ENCODE data around the gene STX3. TPM values are rescaled to one million over a fixed set of nuclear protein-coding genes. Genes with fewer than 3 reads are reported as not detected.

Gene STX3
- total RNA-seq, 1 donor from 2014 or later, result 10.0 TPM

GRCh38 chr11:59755701-59756557, 753 bp downstream of the STX3 start:
- intact Hi-C loops (cut with DNase I), result loop anchor here (2.0 to 10.0 kb wide), 2 partner anchors 55 to 201 kb away; partner anchors contain the start of gene MRPL16
- peak; percentile 95 for DNase-seq (ENCODE audit: low spot score)

GRCh38 chr11:59756558-59756840, 1.3 kb downstream of the STX3 start:
- DNase-seq (ENCODE audit: low spot score), result no peak
- intact Hi-C loops (cut with DNase I), result loop anchor here (10.0 kb wide), 1 partner anchor 202 kb away; no protein-coding TSS in a partner anchor

GRCh38 chr11:59756845-59757244, 1.7 kb downstream of the STX3 start:
- intact Hi-C loops (cut with DNase I), result loop anchor here (10.0 kb wide), 1 partner anchor 202 kb away; no protein-coding TSS in a partner anchor

GRCh38 chr11:59758401-59759037, 3.3 kb downstream of the STX3 start:
- intact Hi-C loops (cut with DNase I), result loop anchor here (10.0 kb wide), 1 partner anchor 204 kb away; no protein-coding TSS in a partner anchor
- no peak for DNase-seq (ENCODE audit: low spot score)

More at GRCh38 chr11:59756845-59757244, 1.7 kb downstream of the STX3 start:
- peak; percentile 83 for DNase-seq (ENCODE audit: low spot score)

- DNase-seq (ENCODE audit: low spot score), result no peak
- intact Hi-C loops (cut with DNase I), result loop anchor here (10.0 kb wide), 1 partner anchor 205 kb away; no protein-coding TSS in a partner anchor
Observed at GRCh38 chr11:59759900-59760299, 4.7 kb downstream of the STX3 start.

GRCh38 chr11:59760771-59761170, 5.6 kb downstream of the STX3 start:
- intact Hi-C loops (cut with DNase I), result no loop called here
- DNase-seq (ENCODE audit: low spot score), result no peak

GRCh38 chr11:59761993-59762392, 6.8 kb downstream of the STX3 start:
- DNase-seq (ENCODE audit: low spot score), result no peak
- intact Hi-C loops (cut with DNase I), result no loop called here

GRCh38 chr11:59765068-59765735, 10.0 kb downstream of the STX3 start:
- intact Hi-C loops (cut with DNase I), result no loop called here
- DNase-seq (ENCODE audit: low spot score), result no peak

- DNase-seq (ENCODE audit: low spot score), result no peak
- intact Hi-C loops (cut with DNase I), result no loop called here
Observed at GRCh38 chr11:59766542-59767224, 11.5 kb downstream of the STX3 start.

GRCh38 chr11:59767225-59767611, 12.0 kb downstream of the STX3 start:
- intact Hi-C loops (cut with DNase I), result no loop called here

GRCh38 chr11:59769111-59769510, 13.9 kb downstream of the STX3 start:
- intact Hi-C loops (cut with DNase I), result no loop called here
- DNase-seq (ENCODE audit: low spot score), result no peak

More at GRCh38 chr11:59767225-59767611, 12.0 kb downstream of the STX3 start:
- no peak for DNase-seq (ENCODE audit: low spot score)

GRCh38 chr11:59769828-59770227, 14.7 kb downstream of the STX3 start:
- intact Hi-C loops (cut with DNase I), result no loop called here
- DNase-seq (ENCODE audit: low spot score), result no peak

GRCh38 chr11:59770319-59770718, 15.1 kb downstream of the STX3 start:
- DNase-seq (ENCODE audit: low spot score), result no peak
- intact Hi-C loops (cut with DNase I), result no loop called here

- intact Hi-C loops (cut with DNase I), result no loop called here
- no peak for DNase-seq (ENCODE audit: low spot score)
Observed at GRCh38 chr11:59770869-59771268, 15.7 kb downstream of the STX3 start.

- intact Hi-C loops (cut with DNase I), result no loop called here
- DNase-seq (ENCODE audit: low spot score), result no peak
Observed at GRCh38 chr11:59771605-59772004, 16.4 kb downstream of the STX3 start.

GRCh38 chr11:59773083-59773440, 17.9 kb downstream of the STX3 start:
- intact Hi-C loops (cut with DNase I), result no loop called here
- DNase-seq (ENCODE audit: low spot score), result no peak

- DNase-seq (ENCODE audit: low spot score), result no peak
- intact Hi-C loops (cut with DNase I), result no loop called here
Observed at GRCh38 chr11:59776210-59777066, 21.3 kb downstream of the STX3 start.

GRCh38 chr11:59777104-59777503, 21.9 kb downstream of the STX3 start:
- intact Hi-C loops (cut with DNase I), result no loop called here
- no peak for DNase-seq (ENCODE audit: low spot score)

GRCh38 chr11:59778122-59778521, 22.9 kb downstream of the STX3 start:
- intact Hi-C loops (cut with DNase I), result no loop called here
- DNase-seq (ENCODE audit: low spot score), result no peak
